H1 (cell line): Measurements from ENCODE around the gene KRTAP6-1. TPM values are rescaled to one million over a fixed set of nuclear protein-coding genes. Genes with fewer than 3 reads are reported as not detected.

Experiments
- CTCF ChIA-PET: fragments of 300-600 bp; sonication (Branson Sonifier 250); formaldehyde crosslinking; loops from one replicate; lab custom pipeline; 2021; ENCODE audit not compliant: partially characterized antibody; lab: Charles Lee
- POLR2A ChIA-PET: fragments of 300-600 bp; sonication (Branson Sonifier 250); formaldehyde crosslinking; loops from one replicate; lab custom pipeline; 2021; ENCODE audit warnings: inconsistent platforms; ENCODE audit not compliant: partially characterized antibody; lab: Charles Lee
- DNase-seq, 2 experiments: peaks; one replicate each; pipeline versions ENCODE4 v3.0.0 to v3.0.0-alpha.2; 2010 to 2022; ENCODE audit warnings: low spot score in 2 of 2, low read depth in 1 of 2, mixed read lengths in 1 of 2
- FAIRE-seq: peaks from 2 replicates; lab custom pipeline; 2011; peaks lifted over from hg19 to GRCh38; lab: Jason Lieb, UNC
- H2AFZ ChIP-seq: 2 replicates; pipeline ENCODE4 v1.8.1; 2012; ENCODE audit warnings: low read length, inconsistent platforms
- H2AK5ac ChIP-seq: 2 replicates; pipeline ENCODE4 v1.6.1; 2013; ENCODE audit warnings: low read depth, low read length
- H2BK120ac ChIP-seq: replicated peaks from 2 replicates; pipeline ENCODE3; 2013; ENCODE audit warnings: low read depth, low read length, inconsistent platforms
- H2BK12ac ChIP-seq: 2 replicates; pipeline ENCODE4 v1.6.1; 2013; ENCODE audit warnings: low read depth, low read length
- H2BK15ac ChIP-seq: 2 replicates; pipeline ENCODE4 v1.6.1; 2013; ENCODE audit warnings: low read length
- H2BK20ac ChIP-seq: 2 replicates; pipeline ENCODE4 v1.6.1; 2013; ENCODE audit warnings: low read length
- H2BK5ac ChIP-seq: 2 replicates; pipeline ENCODE4 v1.6.1; 2013; ENCODE audit warnings: low read depth, low read length
- H3K14ac ChIP-seq: 2 replicates; pipeline ENCODE4 v1.6.1; 2013; ENCODE audit warnings: inconsistent platforms; ENCODE audit not compliant: insufficient read length
- H3K18ac ChIP-seq: 2 replicates; pipeline ENCODE4 v1.6.1; 2013; ENCODE audit warnings: low read length; ENCODE audit errors: extremely low read depth
- H3K23ac ChIP-seq: 2 replicates; pipeline ENCODE4 v1.6.1; 2013; ENCODE audit warnings: inconsistent platforms; ENCODE audit not compliant: insufficient read length
- H3K23me2 ChIP-seq: 2 replicates; pipeline ENCODE4 v1.6.1; 2013; ENCODE audit warnings: low read depth, low read length
- H3K27ac ChIP-seq: 2 replicates; pipeline ENCODE4 v1.6.1; 2011; ENCODE audit warnings: low read depth, low read length, inconsistent platforms
- H3K27me3 ChIP-seq, 4 experiments: replicated peaks in 1 of 4; 1 replicate in 1 of 4; 2 replicates in 3 of 4; pipeline versions ENCODE4 v1.6.1 to v1.8.1; 2011 to 2013; ENCODE audit warnings: low read length in 3 of 4, mild to moderate bottlenecking in 3 of 4, inconsistent platforms in 2 of 4, mixed read lengths in 2 of 4, moderate library complexity in 1 of 4; ENCODE audit not compliant: control insufficient read depth in 3 of 4, insufficient read depth in 3 of 4; ENCODE audit errors: extremely low read depth in 1 of 4
- H3K36me3 ChIP-seq, 4 experiments: 2 replicates each; pipeline versions ENCODE4 v1.6.1 to v1.8.1; 2011 to 2013; ENCODE audit warnings: mild to moderate bottlenecking in 4 of 4, low read length in 3 of 4, moderate library complexity in 2 of 4, control low read depth in 1 of 4, inconsistent platforms in 1 of 4; ENCODE audit not compliant: insufficient read depth in 4 of 4, control insufficient read depth in 2 of 4
- H3K4ac ChIP-seq: replicated peaks from 2 replicates; pipeline ENCODE3; 2013; ENCODE audit warnings: low read length, low read depth, mixed read lengths, inconsistent platforms; ENCODE audit not compliant: insufficient read length
- H3K4me1 ChIP-seq, 4 experiments: replicated peaks in 1 of 4; 1 replicate in 1 of 4; 2 replicates in 3 of 4; pipeline versions ENCODE4 v1.6.1 to v1.8.1; 2011 to 2013; ENCODE audit warnings: low read length in 3 of 4, inconsistent platforms in 2 of 4, mixed read lengths in 1 of 4; ENCODE audit not compliant: insufficient read depth in 4 of 4, control insufficient read depth in 3 of 4
- H3K4me2 ChIP-seq, 2 experiments: 2 replicates each; pipeline versions ENCODE4 v1.6.1 to v1.8.1; 2011 to 2013; ENCODE audit warnings: low read depth in 2 of 2, low read length in 2 of 2, control low read depth in 1 of 2, inconsistent platforms in 1 of 2, mild to moderate bottlenecking in 1 of 2; ENCODE audit not compliant: insufficient read depth in 1 of 2
- H3K4me3 ChIP-seq, 4 experiments: fragments of 200-600, 300-600 bp in 1 of 4; sonication (generic), shearing (Covaris generic), sonication (Bioruptor Twin) in 1 of 4; 2 replicates each; pipeline versions ENCODE4 v1.5.1 to v1.8.1; 2011 to 2016; ENCODE audit warnings: low read length in 4 of 4, low read depth in 3 of 4, control low read depth in 2 of 4, inconsistent platforms in 2 of 4, mild to moderate bottlenecking in 2 of 4, mixed read lengths in 1 of 4, moderate library complexity in 1 of 4; ENCODE audit not compliant: insufficient read depth in 2 of 4; ENCODE audit errors: extremely low read depth in 1 of 4
- H3K56ac ChIP-seq: replicated peaks from 2 replicates; pipeline ENCODE3; 2013; ENCODE audit warnings: low read depth, mild to moderate bottlenecking, mixed read lengths, low read length, inconsistent platforms; ENCODE audit not compliant: insufficient read length
- H3K79me1 ChIP-seq: 2 replicates; pipeline ENCODE4 v1.6.1; 2013; ENCODE audit warnings: low read depth, low read length, control low read depth
- H3K79me2 ChIP-seq, 2 experiments: 2 replicates each; pipeline versions ENCODE4 v1.6.1 to v1.8.1; 2012 to 2013; ENCODE audit warnings: low read length in 2 of 2, mild to moderate bottlenecking in 2 of 2, inconsistent platforms in 1 of 2; ENCODE audit not compliant: insufficient read depth in 2 of 2, control insufficient read depth in 1 of 2
- H3K9ac ChIP-seq, 4 experiments: replicated peaks in 1 of 4; 1 replicate in 1 of 4; 2 replicates in 3 of 4; pipeline versions ENCODE4 v1.6.1 to v1.8.1; 2011 to 2013; ENCODE audit warnings: low read depth in 3 of 4, low read length in 3 of 4, control low read depth in 2 of 4, mild to moderate bottlenecking in 2 of 4, moderate library complexity in 2 of 4, inconsistent platforms in 1 of 4; ENCODE audit errors: extremely low read depth in 1 of 4
- H3K9me3 ChIP-seq, 2 experiments: 2 replicates each; pipeline versions ENCODE4 v1.6.1 to v1.8.1; 2012 to 2013; ENCODE audit warnings: mild to moderate bottlenecking in 2 of 2, moderate library complexity in 2 of 2, control low read depth in 1 of 2, inconsistent platforms in 1 of 2, low read depth in 1 of 2, low read length in 1 of 2, mixed read lengths in 1 of 2; ENCODE audit not compliant: insufficient read depth in 2 of 2
- H4K20me1 ChIP-seq, 2 experiments: replicated peaks in 1 of 2; 2 replicates each; pipeline versions ENCODE3 to v1.8.1; 2011 to 2013; ENCODE audit warnings: inconsistent platforms in 2 of 2, low read length in 2 of 2, mild to moderate bottlenecking in 1 of 2; ENCODE audit not compliant: insufficient read depth in 2 of 2, control insufficient read depth in 1 of 2
- H4K5ac ChIP-seq: 2 replicates; pipeline ENCODE4 v1.6.1; 2013; ENCODE audit warnings: low read length, low read depth, mixed read lengths, inconsistent platforms; ENCODE audit not compliant: insufficient read length
- H4K8ac ChIP-seq: 2 replicates; pipeline ENCODE4 v1.8.0; 2013; ENCODE audit warnings: mild to moderate bottlenecking, moderate library complexity, low read length, inconsistent platforms; ENCODE audit not compliant: insufficient read depth; ENCODE audit errors: extremely low read depth
- H4K91ac ChIP-seq: replicated peaks from 2 replicates; pipeline ENCODE3; 2013; ENCODE audit warnings: low read length, mixed read lengths, inconsistent platforms; ENCODE audit not compliant: insufficient read length
- BRCA1 ChIP-seq: IDR thresholded peaks from 2 replicates; pipeline ENCODE4 v1.6.1; 2012; ENCODE audit warnings: low read depth, low read length, improper control_type of control experiment
- CBX8 ChIP-seq: fragments of 300-800, 300-1000 bp; sonication (generic); IDR thresholded peaks from 2 replicates; pipeline ENCODE4 v1.7.1; 2016; ENCODE audit warnings: low read depth, low read length, borderline replicate concordance
- SUZ12 ChIP-seq: fragments of 200-600 bp; sonication (generic); IDR thresholded peaks from 2 replicates; pipeline ENCODE4 v1.6.1; 2012; ENCODE audit warnings: mild to moderate bottlenecking, inconsistent platforms, low read length, moderate library complexity, mixed read lengths
- WGBS, 2 experiments: shearing (Covaris generic) in 1 of 2; methylation state at CpG; one replicate each; pipeline versions ENCODE4 v1.1.6 to v1.1.7; 2013 to 2015; ENCODE audit warnings: low lambda C conversion rate in 2 of 2, mixed read lengths in 2 of 2, inconsistent platforms in 1 of 2, low coverage in 1 of 2, missing lambda C conversion rate in 1 of 2; ENCODE audit not compliant: insufficient replicate concordance in 2 of 2, insufficient coverage in 1 of 2, insufficient read length in 1 of 2; ENCODE audit errors: extremely low coverage in 1 of 2, missing lambda C conversion rate in 1 of 2; 5-methylcytosine and 5-hydroxymethylcytosine counted together
- long read RNA-seq, 2 experiments: library from RNA in 1 of 2; library from capped mRNA in 1 of 2; stranded (forward); transcript quantifications; one replicate each; pipeline ENCODE4 v2.0.0, GENCODE V29; 2021; ENCODE audit warnings: inconsistent platforms in 1 of 2
- polyA minus RNA-seq, 3 experiments: library from RNA; depleted of rRNA, polyadenylated mRNA; stranded (reverse); fragments of >200 nt; gene quantifications; 1 replicate in 2 of 3; 2 replicates in 1 of 3; pipeline ENCODE4 v1.2.3, GENCODE V29; 2011
- polyA plus RNA-seq, 7 experiments: library from polyadenylated mRNA; depleted of rRNA in 3 of 7; stranded (reverse) in 5 of 7; unstranded in 2 of 7; fragments of >200 nt in 5 of 7; fragments of 200-250 nt in 2 of 7; gene quantifications; 1 replicate in 5 of 7; 2 replicates in 1 of 7; 4 replicates in 1 of 7; pipeline versions ENCODE4 v1.2.1 to v1.2.3, GENCODE V29; 2011 to 2013; ENCODE audit warnings: missing spikeins in 2 of 7, mixed read lengths in 2 of 7
- total RNA-seq: library from RNA; stranded (reverse); fragmentation: NEBNext Ultra II Directional; extraction: Animal tissue kit (Norgen Biotek cat#: 25700); gene quantifications from 2 replicates; pipeline ENCODE4 v1.2.1, GENCODE V29; 2021

The KRTAP6-1 gene, protein sequence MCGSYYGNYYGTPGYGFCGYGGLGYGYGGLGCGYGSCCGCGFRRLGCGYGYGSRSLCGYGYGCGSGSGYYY
- total RNA-seq, result not detected in 2 replicates
- not detected in 2 replicates for polyA plus RNA-seq (2011; rRNA removed)
- not detected for polyA plus RNA-seq (2011; cell fraction: cytosol; rRNA removed)
- not detected for polyA plus RNA-seq (2011; cell fraction: nucleus; rRNA removed)
- polyA plus RNA-seq (2012, experiment 1 of 2), result not detected in 4 replicates
- polyA plus RNA-seq (2012, experiment 2 of 2), result not detected
- not detected for polyA plus RNA-seq (2013, experiment 1 of 2)
- polyA plus RNA-seq (2013, experiment 2 of 2), result not detected
- polyA minus RNA-seq (2011; rRNA and poly(A)+ RNA removed), result not detected in 2 replicates
- polyA minus RNA-seq (2011; cell fraction: cytosol; rRNA and poly(A)+ RNA removed), result not detected
- not detected for polyA minus RNA-seq (2011; cell fraction: nucleus; rRNA and poly(A)+ RNA removed)
- long read RNA-seq, experiment 1, result 0 reads
- long read RNA-seq, experiment 2, result 0 reads

DNA sequence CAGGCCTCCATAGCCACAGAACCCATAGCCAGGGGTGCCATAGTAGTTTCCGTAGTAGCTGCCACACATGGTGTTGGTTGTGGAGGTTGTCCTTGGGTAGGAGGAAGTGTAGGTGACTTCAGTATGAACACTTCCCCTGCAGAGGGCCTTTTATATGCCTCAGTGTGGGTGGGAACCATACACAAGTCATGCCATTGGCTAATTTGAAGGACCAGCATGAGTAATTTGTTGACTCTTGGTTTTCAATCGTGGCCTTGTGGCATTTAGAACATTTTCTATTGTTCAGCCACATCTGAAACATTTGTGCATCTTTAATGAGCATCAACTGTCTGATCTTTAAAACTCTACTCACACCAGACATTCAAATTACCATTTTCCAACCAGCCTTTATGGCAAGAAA, at the start of gene KRTAP6-1:
KRTAP6-1 (minus strand) TSS at position 95 of the 400 bp plus-strand sequence; CDS start at position 69, 26 bp downstream.
- H3K27me3 ChIP-seq, result no peaks in the 10 kb centered on the region
- no peak for DNase-seq
- H2BK20ac ChIP-seq, result no peak within 1 kb of the TSS
- no peak within 1 kb of the TSS for H3K56ac ChIP-seq
- no peak within 1 kb of the TSS for H2AK5ac ChIP-seq
- no peak within 1 kb of the TSS for H2BK120ac ChIP-seq
- no peak for FAIRE-seq
- H3K23me2 ChIP-seq, result no peaks in the 10 kb centered on the region; the same call in 1 of the 2 replicates
- H3K79me2 ChIP-seq, result no peaks in the 10 kb centered on the region
- no peak within 1 kb of the TSS for H3K14ac ChIP-seq
- H3K4me2 ChIP-seq, result no peak within 1 kb of the TSS
- no peak within 1 kb of the TSS for H2BK12ac ChIP-seq
- ChIA-PET CTCF (no interaction called here), POLR2A (no interaction called here)
- no peak within 1 kb of the TSS; the same call in 1 of the 2 replicates for H4K8ac ChIP-seq
- H3K4me1 ChIP-seq, result no peaks in the 10 kb centered on the region
- no peak within 1 kb of the TSS for H3K4ac ChIP-seq
- H3K9me3 ChIP-seq, result no peaks in the 10 kb centered on the region; a peak in 1 of 4 replicates
- H4K91ac ChIP-seq, result no peak within 1 kb of the TSS
- no peaks in the 10 kb centered on the region for H3K36me3 ChIP-seq
- no peaks in the 10 kb centered on the region for H4K20me1 ChIP-seq
- H2AFZ ChIP-seq, result no peak within 1 kb of the TSS
- no peak within 1 kb of the TSS for H3K23ac ChIP-seq
- no peak within 1 kb of the TSS for H3K27ac ChIP-seq
- no peak within 1 kb of the TSS for H3K9ac ChIP-seq
- no peak within 1 kb of the TSS for H3K18ac ChIP-seq
- H2BK15ac ChIP-seq, result no peak within 1 kb of the TSS
- H3K79me1 ChIP-seq, result no peaks in the 10 kb centered on the region
- H3K4me3 ChIP-seq, result no peak within 1 kb of the TSS
- whole genome bisulfite sequencing, 2 experiments, result 86% methylated on average over 2 of the region's 2 CpGs; no CpG with 5 or more reads in 1 of the 2 experiments
- H4K5ac ChIP-seq, result no peak within 1 kb of the TSS
- H2BK5ac ChIP-seq, result no peak within 1 kb of the TSS
- no peak for TF ChIP-seq BRCA1
- no peak for TF ChIP-seq CBX8
- no peak for TF ChIP-seq SUZ12
